OCI-LY1 (cell line): ENCODE results near the gene CASZ1.

ENCODE experiments used
- CTCF ChIP-seq: fragments of 200-600 bp; sonication (generic), shearing (Covaris generic); IDR thresholded peaks from 2 replicates; pipeline ENCODE4 v1.5.1; 2017; ENCODE audit warnings: mild to moderate bottlenecking, antibody characterized with exemption, low read length, moderate library complexity, mixed read lengths
- EZH2 ChIP-seq: fragments of 200-600 bp; sonication (generic), shearing (Covaris generic); IDR thresholded peaks from 2 replicates; pipeline ENCODE4 v1.8.0; 2017; ENCODE audit warnings: borderline replicate concordance, mixed run types, mild to moderate bottlenecking, antibody characterized with exemption, low read length, moderate library complexity, mixed read lengths

DNA sequence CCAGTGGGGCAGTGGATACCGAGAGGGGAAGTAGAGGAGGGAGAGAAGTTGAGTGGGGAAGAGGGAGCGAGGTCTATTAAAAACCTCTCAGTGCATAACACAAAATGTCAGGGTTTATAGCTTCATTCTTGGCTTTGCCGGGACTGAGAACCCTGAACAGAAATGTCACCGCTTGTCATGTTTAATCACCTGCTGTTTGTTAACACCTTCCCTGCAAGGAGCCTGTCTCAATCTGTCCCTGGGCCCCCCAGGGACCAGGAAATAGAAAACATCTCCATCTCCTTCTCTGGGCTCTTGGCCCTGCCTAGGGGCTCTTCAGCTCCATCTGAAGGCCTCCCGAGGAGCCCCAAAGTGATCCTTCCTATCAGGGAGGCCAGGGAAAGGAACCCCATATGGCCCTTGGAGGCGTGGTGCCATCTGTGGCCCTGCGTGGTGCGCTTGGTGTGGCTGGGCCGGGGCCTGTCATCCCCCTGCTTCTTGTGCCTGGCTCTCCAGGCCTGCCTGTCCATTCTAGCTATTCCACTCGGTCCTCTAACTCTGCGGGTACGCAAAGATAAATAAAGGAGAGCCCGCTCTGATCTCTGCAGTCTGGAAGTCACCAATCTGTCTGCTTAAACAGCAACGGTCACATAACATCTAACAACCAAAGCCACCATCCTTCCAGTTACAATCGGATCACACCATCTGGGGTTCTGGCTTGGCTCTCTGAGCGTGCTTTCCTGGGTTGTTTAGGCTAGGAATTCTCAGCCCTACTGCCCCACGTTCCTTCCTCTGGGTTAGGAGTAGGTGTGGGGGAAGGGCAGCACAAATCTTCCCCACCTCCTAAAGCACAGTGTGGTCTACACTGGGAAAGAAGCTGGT, 113.8 kb downstream of the CASZ1 start:
- no peak for TF ChIP-seq CTCF
- TF ChIP-seq EZH2 = no peak
